B cell (primary cell): ENCODE results near the gene VWA3A. TPM values are rescaled to one million over a fixed set of nuclear protein-coding genes. Genes with fewer than 3 reads are reported as not detected.

ENCODE experiments used
- ATAC-seq: fragments of 200-7000 bp; cut with Tn5 transposase; one replicate; pipeline ENCODE4 v1.10.0; 2021; ENCODE audit warnings: low read depth, mild to moderate bottlenecking, moderate number of reproducible peaks, moderate library complexity
- CTCF ChIA-PET: fragments of 350-600 bp; sonication (Branson Sonifier 250); formaldehyde crosslinking; loops from one replicate; lab custom pipeline; 2021; ENCODE audit warnings: antibody characterized with exemption, inconsistent platforms; lab: Charles Lee
- POLR2A ChIA-PET: fragments of 350-600 bp; sonication (Branson Sonifier 250); formaldehyde crosslinking; loops from one replicate; lab custom pipeline; 2021; ENCODE audit warnings: antibody characterized with exemption; lab: Charles Lee
- DNase-seq: peaks from one replicate; pipeline ENCODE4 v3.0.0; 2013
- H2AFZ ChIP-seq: 2 replicates; pipeline ENCODE4 v1.6.1; 2012; ENCODE audit warnings: mild to moderate bottlenecking, low read depth, low read length; ENCODE audit not compliant: insufficient read depth, poor library complexity, severe bottlenecking
- H3K27ac ChIP-seq, 2 donors: 1 replicate in 1 of 2; 2 replicates in 1 of 2; pipeline ENCODE4 v1.5.1; 2012 to 2013; ENCODE audit warnings: low read length in 2 of 2, mild to moderate bottlenecking in 2 of 2, moderate library complexity in 1 of 2
- H3K27me3 ChIP-seq, 4 experiments: fragments of 200-600 bp in 1 of 4; sonication (generic) in 1 of 4; replicated peaks in 1 of 4; 1 replicate in 2 of 4; 2 replicates in 2 of 4; pipeline versions ENCODE4 v1.6.1 to v1.7.0; 2013 to 2016; ENCODE audit warnings: low read length in 3 of 4, mild to moderate bottlenecking in 2 of 4, mixed read lengths in 1 of 4, moderate library complexity in 1 of 4; ENCODE audit not compliant: insufficient read depth in 4 of 4, control insufficient read depth in 3 of 4; ENCODE audit errors: control extremely low read depth in 1 of 4
- H3K36me3 ChIP-seq, 2 experiments: replicated peaks in 1 of 2; 1 replicate in 1 of 2; 2 replicates in 1 of 2; pipeline versions ENCODE4 v1.6.1 to v1.7.1; 2013; ENCODE audit warnings: low read length in 1 of 2; ENCODE audit not compliant: insufficient read depth in 2 of 2, control insufficient read depth in 1 of 2; ENCODE audit errors: control extremely low read depth in 1 of 2, extremely low read depth in 1 of 2
- H3K4me1 ChIP-seq, 2 donors: fragments of 200-600 bp in 1 of 2; sonication (generic) in 1 of 2; 1 replicate in 1 of 2; 2 replicates in 1 of 2; pipeline versions ENCODE4 v1.5.1 to v1.6.1; 2013 to 2017; ENCODE audit warnings: low read length in 2 of 2; ENCODE audit not compliant: control insufficient read depth in 2 of 2, insufficient read depth in 2 of 2
- H3K4me2 ChIP-seq: replicated peaks from 2 replicates; pipeline ENCODE3; 2012; ENCODE audit warnings: mild to moderate bottlenecking, low read depth, low read length; ENCODE audit not compliant: poor library complexity, severe bottlenecking
- H3K4me3 ChIP-seq, 5 experiments: fragments of 200-600 bp in 1 of 5; sonication (generic) in 1 of 5; 1 replicate in 3 of 5; 2 replicates in 2 of 5; pipeline versions ENCODE4 v1.5.1 to v1.7.0; 2011 to 2016; ENCODE audit warnings: low read length in 4 of 5, mild to moderate bottlenecking in 4 of 5, low read depth in 2 of 5, control low read depth in 1 of 5, moderate library complexity in 1 of 5; ENCODE audit not compliant: insufficient read depth in 1 of 5; ENCODE audit errors: control extremely low read depth in 1 of 5, extremely low read depth in 1 of 5
- H3K79me2 ChIP-seq: fragments of 200-600 bp; sonication (generic); one replicate; pipeline ENCODE4 v1.6.0; 2016; ENCODE audit warnings: low read length; ENCODE audit not compliant: control insufficient read depth, insufficient read depth
- H3K9ac ChIP-seq: fragments of 200-600 bp; sonication (generic); 2 replicates; pipeline ENCODE4 v1.6.1; 2017; ENCODE audit warnings: mild to moderate bottlenecking, low read length, moderate library complexity
- H3K9me3 ChIP-seq, 3 donors: one replicate each; pipeline versions ENCODE4 v1.6.1 to v1.7.1; 2013; ENCODE audit warnings: low read length in 2 of 3; ENCODE audit not compliant: control insufficient read depth in 2 of 3, insufficient read depth in 1 of 3; ENCODE audit errors: control extremely low read depth in 1 of 3
- H4K20me1 ChIP-seq: 2 replicates; pipeline ENCODE4 v1.6.0; 2012; ENCODE audit warnings: mild to moderate bottlenecking, low read length; ENCODE audit not compliant: insufficient read depth, control insufficient read depth, poor library complexity, severe bottlenecking
- H3K27ac Mint-ChIP-seq: one replicate; pipeline ENCODE4 v1.8.0; 2021; ENCODE audit warnings: mixed read lengths
- H3K27me3 Mint-ChIP-seq: one replicate; pipeline ENCODE4 v1.8.0; 2021; ENCODE audit warnings: mixed read lengths
- H3K4me1 Mint-ChIP-seq: one replicate; pipeline ENCODE4 v1.8.0; 2021; ENCODE audit warnings: mixed read lengths
- H3K4me3 Mint-ChIP-seq: one replicate; pipeline ENCODE4 v1.8.0; 2021; ENCODE audit warnings: mixed read lengths
- H3K9me3 Mint-ChIP-seq: one replicate; pipeline ENCODE4 v1.8.0; 2022; ENCODE audit warnings: mixed read lengths; ENCODE audit not compliant: insufficient read depth
- EZH2 ChIP-seq: IDR thresholded peaks from 2 replicates; pipeline ENCODE4 v1.6.1; 2012; ENCODE audit warnings: borderline replicate concordance, low read depth, mild to moderate bottlenecking, moderate library complexity, low read length; ENCODE audit not compliant: insufficient read depth, poor library complexity, severe bottlenecking
- WGBS: methylation state at CpG from one replicate; pipeline ENCODE4 v1.1.5; 2013; ENCODE audit warnings: missing lambda C conversion rate; ENCODE audit not compliant: insufficient coverage; 5-methylcytosine and 5-hydroxymethylcytosine counted together
- intact Hi-C: fragments of 100-400 bp; cut with micrococcal nuclease; formaldehyde crosslinking; loops from one replicate; pipeline ENCODE4 v1.10.0; 2022
- polyA plus RNA-seq: library from polyadenylated mRNA; depleted of rRNA; stranded (reverse); fragments of >200 nt; gene quantifications from 2 replicates; pipeline ENCODE4 v1.2.3, GENCODE V29; 2012
- total RNA-seq, 2 donors: library from RNA; stranded (reverse); fragments of 120-200 nt in 1 of 2; gene quantifications; 1 replicate in 1 of 2; 2 replicates in 1 of 2; pipeline versions ENCODE4 v1.2.3 to v1.2.4, GENCODE V29; 2013 to 2022
- TF ChIP-seq, protein P1 (sequence below): fragments of 200-600 bp; IDR thresholded peaks from one replicate; pipeline ENCODE4 v1.8.0; 2022; ENCODE audit warnings: antibody characterized with exemption, mild to moderate bottlenecking

Gene VWA3A
- total and polyA plus RNA-seq, 2 donors (not counting 1 experiment from before 2014, with no cell fraction given): 0.28 to 0.47 TPM

DNA sequence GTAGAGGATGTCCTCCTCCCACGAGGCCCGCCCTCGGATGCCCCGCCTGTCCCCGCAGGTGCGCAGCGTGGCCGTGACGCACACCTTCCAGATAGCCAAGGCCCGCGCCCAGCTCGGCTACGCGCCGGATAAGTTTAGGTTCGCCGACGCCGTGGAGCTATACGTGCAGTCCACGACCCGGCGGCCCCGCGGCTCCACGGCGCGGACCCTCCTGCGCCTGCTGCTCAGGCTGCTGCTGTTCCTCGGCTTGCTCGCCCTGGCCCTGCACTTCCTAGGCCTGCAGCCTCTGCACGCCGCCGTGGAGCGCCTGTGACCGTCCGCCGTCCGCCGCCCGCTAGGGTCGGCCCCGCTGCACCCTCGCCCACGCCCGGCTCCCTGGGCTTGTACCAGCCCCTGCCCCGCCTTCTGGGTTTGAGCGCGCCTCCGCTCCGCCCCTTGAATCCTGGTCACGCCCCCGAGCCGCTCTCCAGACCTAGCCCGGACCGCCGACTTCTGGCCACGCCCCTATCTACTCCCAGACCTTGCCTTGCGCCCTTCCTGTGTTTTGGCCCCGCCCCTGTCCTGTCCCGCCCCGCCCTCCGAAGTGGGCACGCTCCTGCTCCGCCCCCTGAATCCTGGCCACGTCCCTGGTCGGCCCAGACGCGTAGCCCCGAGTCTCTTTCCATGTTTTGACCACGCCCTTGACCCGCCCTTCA, 97.9 kb downstream of the VWA3A start:
- Mint-ChIP-seq H3K4me1 (peaks cover 54% of the 10 kb centered on the region), H3K27me3 (no peaks in the 10 kb centered on the region), H3K9me3 (peaks cover 7% of the 10 kb centered on the region), H3K27ac (peak overlapping the region; percentile 100), H3K4me3 (peak overlapping the region; percentile 99)
- no peaks in the 10 kb centered on the region for H3K79me2 ChIP-seq
- H3K9me3 ChIP-seq: peaks cover 0 to 4% (median 0%) of the 10 kb centered on the region in 3 donors
- H2AFZ ChIP-seq: peak overlapping the region; percentile 48
- DNase-seq: peak; percentile 94
- peak overlapping the region; percentile 96 to 100 for H3K27ac ChIP-seq
- peak overlapping the region; percentile 71 for H3K9ac ChIP-seq
- peaks cover 40 to 47% of the 10 kb centered on the region in 2 donors for H3K4me1 ChIP-seq
- TF ChIP-seq EZH2: no peak
- TF ChIP-seq, protein P1, sequence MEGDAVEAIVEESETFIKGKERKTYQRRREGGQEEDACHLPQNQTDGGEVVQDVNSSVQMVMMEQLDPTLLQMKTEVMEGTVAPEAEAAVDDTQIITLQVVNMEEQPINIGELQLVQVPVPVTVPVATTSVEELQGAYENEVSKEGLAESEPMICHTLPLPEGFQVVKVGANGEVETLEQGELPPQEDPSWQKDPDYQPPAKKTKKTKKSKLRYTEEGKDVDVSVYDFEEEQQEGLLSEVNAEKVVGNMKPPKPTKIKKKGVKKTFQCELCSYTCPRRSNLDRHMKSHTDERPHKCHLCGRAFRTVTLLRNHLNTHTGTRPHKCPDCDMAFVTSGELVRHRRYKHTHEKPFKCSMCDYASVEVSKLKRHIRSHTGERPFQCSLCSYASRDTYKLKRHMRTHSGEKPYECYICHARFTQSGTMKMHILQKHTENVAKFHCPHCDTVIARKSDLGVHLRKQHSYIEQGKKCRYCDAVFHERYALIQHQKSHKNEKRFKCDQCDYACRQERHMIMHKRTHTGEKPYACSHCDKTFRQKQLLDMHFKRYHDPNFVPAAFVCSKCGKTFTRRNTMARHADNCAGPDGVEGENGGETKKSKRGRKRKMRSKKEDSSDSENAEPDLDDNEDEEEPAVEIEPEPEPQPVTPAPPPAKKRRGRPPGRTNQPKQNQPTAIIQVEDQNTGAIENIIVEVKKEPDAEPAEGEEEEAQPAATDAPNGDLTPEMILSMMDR: no peak
- no peaks in the 10 kb centered on the region for H3K27me3 ChIP-seq
- no peaks in the 10 kb centered on the region for H3K36me3 ChIP-seq
- 0% methylated on average over 72 of the region's 72 CpGs for WGBS
- H4K20me1 ChIP-seq: no peaks in the 10 kb centered on the region
- CTCF ChIA-PET: interaction anchor here (1.1 to 7.0 kb wide), 6 partner anchors 14 to 239 kb away, joined by 3 to 97 read pairs (median 52); partner anchors contain the start of genes EEF2K, MOSMO, PDZD9 and POLR3E
- H3K4me2 ChIP-seq: peak overlapping the region; percentile 88
- ATAC-seq: peak; percentile 53
- peak overlapping the region; percentile 31 to 70 (median 56) for H3K4me3 ChIP-seq
- intact Hi-C loops: loop anchor here (1.0 to 10.0 kb wide), 7 partner anchors 107 to 1449 kb away; partner anchors contain the start of genes CDR2, DCUN1D3, LYRM1 and POLR3E
- POLR2A ChIA-PET: interaction anchor here (0.6 to 5.0 kb wide), 9 partner anchors 16 to 370 kb away, joined by 3 to 28 read pairs (median 4); partner anchors contain the start of genes EEF2K, MOSMO and POLR3E
